ENCODE results near the gene TACC2.
A peak's percentile ranks its signal among the peaks of the same experiment; 100 is the strongest.

TACC2 gene

DNA sequence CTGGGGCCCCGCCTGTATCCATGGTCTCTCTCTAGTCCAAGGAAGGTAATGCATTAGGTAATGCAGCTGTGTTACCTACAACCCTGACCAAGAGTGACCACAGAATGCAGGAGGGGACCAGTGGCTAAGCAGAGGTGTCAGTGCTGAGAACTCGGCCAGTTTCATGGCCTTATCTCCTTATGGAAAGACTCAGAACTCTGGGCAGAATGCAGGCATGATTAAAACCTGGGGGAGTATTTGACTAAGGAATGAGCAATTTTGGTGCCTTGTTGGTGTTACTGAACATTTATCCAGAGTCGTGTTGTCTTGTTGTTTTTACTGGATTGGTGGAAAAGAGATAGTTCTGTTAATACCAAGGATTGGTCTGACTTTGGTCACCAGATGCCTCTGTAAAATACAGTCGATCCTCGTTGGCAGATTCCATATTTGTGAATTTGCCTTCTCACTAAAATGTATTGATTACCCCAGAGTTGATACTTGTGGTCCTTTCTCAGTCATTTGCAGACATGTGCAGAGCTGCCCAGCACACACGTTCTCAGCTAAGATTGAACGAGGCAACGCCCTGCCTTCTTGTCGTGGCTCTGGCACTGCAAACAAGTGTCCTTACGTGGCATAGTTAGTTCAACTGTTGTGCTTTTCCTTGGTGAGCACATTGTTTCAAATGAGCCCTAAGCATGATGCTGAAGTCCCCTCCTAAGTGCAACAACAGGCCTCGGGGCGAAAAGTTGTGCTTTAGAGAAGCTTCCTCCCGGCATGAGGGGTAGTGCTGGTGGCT is 146.5 kb downstream of the TACC2 start:
- no peak overlapping the region for H2AFZ ChIP-seq (ENCODE audit: low read depth, low read length)
- no peak overlapping the region for H4K8ac ChIP-seq (ENCODE audit: low read length)
- no peak for DNase-seq
- H3K27ac ChIP-seq (ENCODE audit: low read length, poor library complexity, severe bottlenecking): no peak overlapping the region
- H2AK5ac ChIP-seq (ENCODE audit: low read length, severe bottlenecking): no peak overlapping the region
- 89% methylated on average over 12 of the region's 13 CpGs for WGBS
- H3K9me3 ChIP-seq (ENCODE audit: control insufficient read depth, low read length): no peaks in the 10 kb centered on the region
- no peak overlapping the region for H3K4me2 ChIP-seq (ENCODE audit: low read length, poor library complexity, severe bottlenecking)
- no peak overlapping the region for H2BK5ac ChIP-seq (ENCODE audit: low read depth, low read length, poor library complexity, severe bottlenecking)
- H3K27me3 ChIP-seq (ENCODE audit: control insufficient read depth in 1 of 2, insufficient read depth in 1 of 2, low read length in 2 of 2): no peaks in the 10 kb centered on the region
- H3K4me3 ChIP-seq (ENCODE audit: insufficient read depth in 1 of 2, low read depth in 1 of 2, low read length in 2 of 2): no peak overlapping the region
- H3K9ac ChIP-seq (ENCODE audit: low read length): no peak overlapping the region
- peaks cover 12 to 16% of the 10 kb centered on the region in 2 experiments for H3K36me3 ChIP-seq (ENCODE audit: control insufficient read depth in 1 of 2, insufficient read depth in 2 of 2, low read depth in 1 of 2, low read length in 2 of 2)
- H2BK12ac ChIP-seq (ENCODE audit: low read length in 2 of 2): no peak overlapping the region
- H3K4ac ChIP-seq (ENCODE audit: low read depth in 1 of 2, low read length in 2 of 2): no peak overlapping the region
- no peak overlapping the region for H2BK120ac ChIP-seq (ENCODE audit: low read depth, low read length)
- no peak overlapping the region for H4K91ac ChIP-seq (ENCODE audit: low read length)
- H2BK15ac ChIP-seq (ENCODE audit: low read depth, poor library complexity, severe bottlenecking): no peak overlapping the region
- no peak overlapping the region for H3K14ac ChIP-seq (ENCODE audit: low read length in 2 of 2)
- peaks cover 44% of the 10 kb centered on the region for H3K79me1 ChIP-seq (replicated peaks; ENCODE audit: low read length, poor library complexity, severe bottlenecking)
- no peak overlapping the region for H3K23ac ChIP-seq (ENCODE audit: low read length in 2 of 2)
- no peak overlapping the region for H3K18ac ChIP-seq (ENCODE audit: low read depth in 1 of 2, low read length in 2 of 2)
- peaks cover 16% of the 10 kb centered on the region for H3K4me1 ChIP-seq (ENCODE audit: control insufficient read depth, insufficient read depth, low read depth, low read length)

GRCh38 chr10:122138831-122139625 is 150.1 kb downstream of the TACC2 start:
- no peak overlapping the region for H3K27ac ChIP-seq (ENCODE audit: low read length, poor library complexity, severe bottlenecking)
- H4K8ac ChIP-seq (ENCODE audit: low read length): no peak overlapping the region
- peak overlapping the region; percentile 68 for H3K9ac ChIP-seq (ENCODE audit: low read length)
- H3K4me3 ChIP-seq (ENCODE audit: insufficient read depth in 1 of 2, low read depth in 1 of 2, low read length in 2 of 2): peak overlapping the region in 1 of 2 experiments; percentile 34
- no peak overlapping the region for H2AK5ac ChIP-seq (ENCODE audit: low read length, severe bottlenecking)
- H2AFZ ChIP-seq (ENCODE audit: low read depth, low read length): no peak overlapping the region
- H3K14ac ChIP-seq (ENCODE audit: low read length in 2 of 2): no peak overlapping the region
- no peak overlapping the region for H3K4ac ChIP-seq (ENCODE audit: low read depth in 1 of 2, low read length in 2 of 2)
- H2BK12ac ChIP-seq (ENCODE audit: low read length in 2 of 2): no peak overlapping the region
- no peaks in the 10 kb centered on the region for H3K27me3 ChIP-seq (ENCODE audit: control insufficient read depth in 1 of 2, insufficient read depth in 1 of 2, low read length in 2 of 2)
- H3K4me1 ChIP-seq (ENCODE audit: control insufficient read depth, insufficient read depth, low read depth, low read length): peaks cover 34% of the 10 kb centered on the region
- 69% methylated on average over 16 of the region's 16 CpGs for WGBS
- no peak overlapping the region for H2BK120ac ChIP-seq (ENCODE audit: low read depth, low read length)
- no peak overlapping the region for H4K91ac ChIP-seq (ENCODE audit: low read length)
- DNase-seq: peak; percentile 46
- H3K9me3 ChIP-seq (ENCODE audit: control insufficient read depth, low read length): no peaks in the 10 kb centered on the region
- H2BK5ac ChIP-seq (ENCODE audit: low read depth, low read length, poor library complexity, severe bottlenecking): no peak overlapping the region
- H3K4me2 ChIP-seq (ENCODE audit: low read length, poor library complexity, severe bottlenecking): no peak overlapping the region
- H3K79me1 ChIP-seq (replicated peaks; ENCODE audit: low read length, poor library complexity, severe bottlenecking): peaks cover 31% of the 10 kb centered on the region
- no peak overlapping the region for H3K23ac ChIP-seq (ENCODE audit: low read length in 2 of 2)
- no peak overlapping the region for H3K18ac ChIP-seq (ENCODE audit: low read depth in 1 of 2, low read length in 2 of 2)
- H3K36me3 ChIP-seq (ENCODE audit: control insufficient read depth in 1 of 2, insufficient read depth in 2 of 2, low read depth in 1 of 2, low read length in 2 of 2): peaks cover 8 to 13% of the 10 kb centered on the region in 2 experiments
- H2BK15ac ChIP-seq (ENCODE audit: low read depth, poor library complexity, severe bottlenecking): no peak overlapping the region

GRCh38 chr10:122139627-122140170 is 150.7 kb downstream of the TACC2 start:
- Histone ChIP-seq H4K8ac (ENCODE audit: low read length) (no peak overlapping the region), H3K18ac (ENCODE audit: low read depth in 1 of 2, low read length in 2 of 2) (peak overlapping the region; percentile 57 to 85), H2BK5ac (ENCODE audit: low read depth, low read length, poor library complexity, severe bottlenecking) (no peak overlapping the region), H3K14ac (ENCODE audit: low read length in 2 of 2) (peak overlapping the region in 1 of 2 experiments; percentile 66), H3K79me1 (replicated peaks; ENCODE audit: low read length, poor library complexity, severe bottlenecking) (peaks cover 30% of the 10 kb centered on the region), H3K36me3 (ENCODE audit: control insufficient read depth in 1 of 2, insufficient read depth in 2 of 2, low read depth in 1 of 2, low read length in 2 of 2) (peaks cover 7 to 10% of the 10 kb centered on the region in 2 experiments), H3K4me2 (ENCODE audit: low read length, poor library complexity, severe bottlenecking) (no peak overlapping the region), H3K27ac (ENCODE audit: low read length, poor library complexity, severe bottlenecking) (no peak overlapping the region), H2BK15ac (ENCODE audit: low read depth, poor library complexity, severe bottlenecking) (no peak overlapping the region), H3K9me3 (ENCODE audit: control insufficient read depth, low read length) (no peaks in the 10 kb centered on the region), H2BK12ac (ENCODE audit: low read length in 2 of 2) (peak overlapping the region; percentile 77 to 81), H2AK5ac (ENCODE audit: low read length, severe bottlenecking) (no peak overlapping the region), H2BK120ac (ENCODE audit: low read depth, low read length) (peak overlapping the region; percentile 83), H3K9ac (ENCODE audit: low read length) (peak overlapping the region; percentile 68), H3K27me3 (ENCODE audit: control insufficient read depth in 1 of 2, insufficient read depth in 1 of 2, low read length in 2 of 2) (no peaks in the 10 kb centered on the region), H2AFZ (ENCODE audit: low read depth, low read length) (no peak overlapping the region), H4K91ac (ENCODE audit: low read length) (peak overlapping the region; percentile 12), H3K23ac (ENCODE audit: low read length in 2 of 2) (peak overlapping the region in 1 of 2 experiments; percentile 46), H3K4ac (ENCODE audit: low read depth in 1 of 2, low read length in 2 of 2) (peak overlapping the region in 1 of 2 experiments; percentile 70), H3K4me1 (ENCODE audit: control insufficient read depth, insufficient read depth, low read depth, low read length) (peaks cover 38% of the 10 kb centered on the region), H3K4me3 (ENCODE audit: insufficient read depth in 1 of 2, low read depth in 1 of 2, low read length in 2 of 2) (peak overlapping the region in 1 of 2 experiments; percentile 34)
- DNase-seq: peak; percentile 47
- WGBS: 43% methylated on average over 10 of the region's 10 CpGs

All from mesenchymal stem cell (in vitro differentiated cells and primary cell).